Right cardiac atrium (tissue), 5 donors: ENCODE data around the gene CACNA2D1. TPM values are rescaled to one million over a fixed set of nuclear protein-coding genes. Genes with fewer than 3 reads are reported as not detected.
"Not testable (repeated sequence)": the region's sequence is repeated elsewhere in the genome, so short reads cannot be mapped to it uniquely, and the experiment has no call there.

Source experiments
- ATAC-seq, 2 donors: fragments of 200-7000 bp; cut with Tn5 transposase; one replicate each; pipeline versions ENCODE4 v1.8.0 to v1.9.1; 2020; ENCODE audit warnings: moderate library complexity in 2 of 2, mild to moderate bottlenecking in 1 of 2
- DNase-seq, 3 donors: peaks; one replicate each; pipeline ENCODE4 v3.0.0-alpha.2; 2020
- H3K27ac ChIP-seq: one replicate; pipeline ENCODE4 v1.5.1; 2013; ENCODE audit warnings: mild to moderate bottlenecking, low read length, control low read depth, moderate library complexity
- H3K27me3 ChIP-seq: one replicate; pipeline ENCODE4 v1.6.1; 2013; ENCODE audit not compliant: control insufficient read depth, insufficient read depth
- H3K4me1 ChIP-seq: one replicate; pipeline ENCODE4 v1.6.1; 2013; ENCODE audit warnings: low read length; ENCODE audit not compliant: control insufficient read depth, insufficient read depth
- H3K4me3 ChIP-seq: one replicate; pipeline ENCODE4 v1.5.1; 2013; ENCODE audit warnings: low read length, control low read depth
- H3K9me3 ChIP-seq: one replicate; pipeline ENCODE4 v1.6.1; 2013; ENCODE audit warnings: low read length; ENCODE audit not compliant: control insufficient read depth
- WGBS: extraction: QIAGEN DNeasy Blood & Tissue Kit; methylation state at CpG from one replicate; pipeline ENCODE4 v1.1.7; 2013; 5-methylcytosine and 5-hydroxymethylcytosine counted together
- intact Hi-C, 4 donors: fragments of 100-400 bp; cut with DNase I; formaldehyde crosslinking; loops; one replicate each; pipeline versions ENCODE4 v1.11.0 to v1.14.0; 2022 to 2023
- polyA plus RNA-seq: library from polyadenylated mRNA; stranded (reverse); fragments of 200-250 nt; gene quantifications from one replicate; pipeline ENCODE4 v1.2.3, GENCODE V29; 2013
- total RNA-seq, 4 donors: library from RNA; stranded (reverse); fragmentation: NEBNext Ultra II Directional; extraction: Animal tissue kit (Norgen Biotek cat#: 25700); gene quantifications; one replicate each; pipeline ENCODE4 v1.2.1, GENCODE V29; 2021
- donor health status: healthy with polysubstance abuse.
- donor health status: DM: no; HTN: yes; CAD: no.
- donor health status: DM: no; HTN: no; CAD: no.
- donor health status: DM: no; HTN: yes; CAD: no; lungs with severe emphysema.
- donor health status: DM: yes; HTN: yes; CAD: no.

The CACNA2D1 gene
- total and polyA plus RNA-seq, 5 donors = 9.7 to 55.2 (median 42.4) TPM

DNA sequence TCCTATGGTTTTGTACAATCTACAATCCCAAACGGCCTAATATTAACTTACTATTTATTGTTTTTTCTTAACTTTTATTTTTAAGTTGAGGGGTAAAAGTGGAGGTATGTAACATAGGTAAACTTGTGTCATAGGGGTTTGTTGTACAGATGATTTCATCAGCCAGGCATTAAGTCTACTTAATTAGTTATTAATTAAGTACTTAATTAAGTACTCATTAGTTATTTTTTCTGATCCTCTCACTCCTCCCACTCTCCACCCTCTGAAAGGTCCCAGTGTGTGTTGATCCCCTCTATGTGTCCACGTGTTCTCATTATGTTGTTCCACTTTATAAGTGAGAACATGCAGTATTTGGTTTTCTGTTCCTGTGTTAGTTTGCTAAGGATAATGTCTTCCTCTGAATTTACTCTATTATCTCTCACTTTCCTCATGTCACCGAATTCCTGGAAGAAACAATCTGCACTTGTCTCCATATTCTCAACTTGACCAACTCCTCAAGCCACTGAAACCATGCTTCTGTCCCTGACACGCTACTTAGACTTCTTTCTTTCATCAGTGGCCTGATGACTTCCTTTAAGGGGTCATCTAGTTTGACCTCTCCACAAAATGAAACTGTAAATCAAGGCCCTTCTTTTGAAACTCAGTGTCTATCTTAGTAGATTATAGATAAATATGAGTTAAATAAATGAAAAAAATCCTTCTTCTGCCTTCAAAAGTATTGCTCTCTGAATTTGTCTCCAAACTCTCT is 9.1 kb downstream of the CACNA2D1 start:
- 89% methylated on average over 4 of the region's 4 CpGs for WGBS
- Histone ChIP-seq H3K27ac (no peak overlapping the region), H3K9me3 (no peaks in the 10 kb centered on the region), H3K4me3 (no peak overlapping the region), H3K27me3 (no peaks in the 10 kb centered on the region), H3K4me1 (no peaks in the 10 kb centered on the region)
- intact Hi-C loops = no loop called here
- DNase-seq (no peak), ATAC-seq (no peak)

GRCh38 chr7:82433507-82433906 is 10.1 kb downstream of the CACNA2D1 start:
- DNase-seq (no peak), ATAC-seq (no peak)
- no peaks in the 10 kb centered on the region for H3K27me3 ChIP-seq
- intact Hi-C loops = no loop called here
- H3K27ac ChIP-seq = no peak overlapping the region
- 68% methylated on average over 1 of the region's 1 CpG for WGBS
- H3K9me3 ChIP-seq = no peaks in the 10 kb centered on the region
- H3K4me1 ChIP-seq = no peaks in the 10 kb centered on the region
- no peak overlapping the region for H3K4me3 ChIP-seq

- intact Hi-C loops, H3K4me3 ChIP-seq, H3K9me3 ChIP-seq, H3K4me1 ChIP-seq, DNase-seq, H3K27ac ChIP-seq, ATAC-seq, H3K27me3 ChIP-seq: not testable (repeated sequence)
- WGBS = 97% methylated on average over 9 of the region's 9 CpGs
These were observed 10.8 kb downstream of the CACNA2D1 start for GRCh38 chr7:82432743-82433142.

DNA sequence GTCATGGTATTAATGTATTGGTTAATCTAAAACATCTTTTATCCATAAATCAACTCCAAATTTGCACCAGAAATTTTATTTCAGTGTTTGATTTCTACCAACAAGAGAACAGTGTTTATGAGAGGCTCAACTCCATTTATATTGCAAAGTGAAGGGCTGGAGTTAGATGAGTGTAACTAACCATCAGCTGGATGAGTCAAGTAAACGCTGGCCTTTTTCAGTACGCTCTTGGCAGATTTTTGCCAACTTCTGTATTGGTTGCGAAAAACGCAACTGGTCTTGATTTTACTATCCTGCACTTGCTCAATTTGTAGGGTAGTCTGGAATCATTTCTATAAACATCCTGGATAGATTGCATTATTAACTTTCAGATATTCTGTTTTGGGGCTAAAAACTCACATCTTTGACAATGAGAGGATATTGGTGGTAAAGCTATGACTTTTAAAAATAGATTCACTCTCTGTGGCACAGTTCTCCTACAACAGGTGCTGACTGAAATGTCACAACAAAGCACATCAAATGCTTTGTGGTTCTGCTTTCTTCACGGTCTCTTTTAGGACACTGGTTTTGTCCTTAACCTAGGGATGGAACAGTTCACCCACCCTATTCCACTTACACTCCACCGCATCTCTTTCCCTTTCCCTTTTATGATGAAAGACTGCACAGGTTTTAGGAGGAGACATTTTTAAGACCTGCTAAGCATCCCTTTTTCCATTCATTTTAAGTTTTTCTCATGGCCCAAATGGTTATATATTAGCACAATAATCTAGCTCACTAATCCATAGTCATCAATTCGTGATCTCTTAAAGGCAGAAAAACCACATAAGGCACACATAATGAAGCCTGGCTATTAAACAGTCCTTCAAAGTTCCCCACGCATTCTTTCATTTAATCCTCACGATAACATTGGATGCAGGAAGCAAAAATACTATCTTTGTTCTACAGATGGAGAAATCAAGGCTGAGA is 12.8 kb downstream of the CACNA2D1 start:
- Histone ChIP-seq H3K9me3 (no peaks in the 10 kb centered on the region), H3K27ac (no peak overlapping the region), H3K27me3 (no peaks in the 10 kb centered on the region), H3K4me3 (no peak overlapping the region), H3K4me1 (no peaks in the 10 kb centered on the region)
- no peak for ATAC-seq
- WGBS = 80% methylated on average over 9 of the region's 9 CpGs
- no peak for DNase-seq
- intact Hi-C loops = no loop called here

DNA sequence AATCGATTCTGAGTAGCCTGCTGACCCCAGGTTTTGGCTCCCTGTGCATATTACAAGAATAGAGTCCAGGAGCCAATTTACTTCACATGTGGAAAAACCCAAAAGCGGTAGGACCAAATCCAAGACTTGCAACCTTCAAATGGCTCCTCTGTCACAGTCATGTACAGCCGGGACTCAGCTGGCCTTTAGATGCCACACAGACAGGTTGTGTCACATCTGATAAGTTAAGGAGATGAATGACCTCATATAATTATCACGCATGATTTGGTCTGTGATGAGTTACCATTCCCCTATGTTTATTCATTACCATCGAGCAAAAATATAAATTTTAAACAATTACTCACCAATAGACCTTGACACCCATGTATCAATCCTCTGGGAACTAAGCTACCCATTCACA is 14.2 kb downstream of the CACNA2D1 start:
- no peaks in the 10 kb centered on the region for H3K27me3 ChIP-seq
- no peaks in the 10 kb centered on the region for H3K4me1 ChIP-seq
- no peak for ATAC-seq
- no peak overlapping the region for H3K27ac ChIP-seq
- no peak overlapping the region for H3K4me3 ChIP-seq
- intact Hi-C loops = no loop called here
- no peaks in the 10 kb centered on the region for H3K9me3 ChIP-seq
- WGBS = 82% methylated on average over 5 of the region's 5 CpGs
- DNase-seq = no peak

DNA sequence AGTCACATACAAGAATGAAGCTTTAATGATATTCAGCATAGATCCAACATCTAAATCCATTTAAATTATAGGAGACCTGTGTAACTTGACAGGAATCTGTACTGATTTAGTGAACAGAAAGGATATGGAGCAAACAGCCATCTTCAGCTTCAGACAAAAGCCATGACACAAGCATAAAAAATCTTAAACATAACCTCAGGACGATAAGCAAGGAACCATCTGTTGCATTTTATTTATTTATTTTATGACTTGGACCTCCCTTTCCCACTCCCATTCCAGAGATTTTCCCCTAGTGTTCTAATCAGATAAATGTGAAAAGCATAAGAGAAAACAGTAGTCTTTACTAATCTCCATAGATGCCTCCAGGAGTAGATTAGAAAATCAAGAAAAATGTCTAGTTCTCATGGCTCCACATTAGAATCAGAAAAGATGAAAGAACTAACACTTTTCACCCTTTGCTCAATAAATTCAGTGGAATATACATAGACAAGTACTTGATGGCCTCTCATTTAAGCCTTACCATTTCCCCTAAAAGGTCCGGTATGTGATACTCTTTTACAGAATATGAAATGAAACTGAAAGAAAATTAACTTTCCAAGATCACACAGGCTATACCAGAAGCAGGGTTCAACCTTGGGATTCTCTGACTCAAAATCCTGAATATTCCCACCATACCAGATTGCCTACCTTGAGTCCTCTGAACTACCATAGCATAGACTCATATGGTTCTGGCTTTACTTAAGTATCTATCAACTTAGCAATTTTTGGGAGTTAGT is 15.2 kb downstream of the CACNA2D1 start:
- Histone ChIP-seq H3K9me3 (no peaks in the 10 kb centered on the region), H3K4me1 (no peaks in the 10 kb centered on the region), H3K27me3 (no peaks in the 10 kb centered on the region), H3K27ac (no peak overlapping the region), H3K4me3 (no peak overlapping the region)
- no peak for DNase-seq
- no peak for ATAC-seq
- 69% methylated on average over 2 of the region's 2 CpGs for whole genome bisulfite sequencing
- intact Hi-C loops = no loop called here

DNA sequence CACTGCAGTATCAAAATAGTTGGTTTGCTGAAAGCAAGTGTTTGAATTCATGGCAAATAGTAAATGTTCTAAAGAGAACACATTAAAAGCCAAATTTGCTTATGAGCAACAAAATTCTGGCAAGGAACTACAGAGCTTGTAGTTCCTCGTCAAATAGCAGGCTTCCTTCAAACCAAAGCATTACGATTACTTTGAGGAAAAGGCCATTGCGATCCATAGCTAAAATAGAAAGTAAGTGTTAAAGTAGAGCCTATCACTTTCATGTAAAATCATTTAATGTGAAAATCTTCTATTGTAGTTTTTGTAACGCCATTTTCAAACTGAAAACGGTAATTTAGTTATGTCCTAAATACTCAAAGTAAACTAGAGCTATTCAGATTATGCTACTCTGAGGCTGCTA is 20.1 kb downstream of the CACNA2D1 start:
- no peak for ATAC-seq
- Histone ChIP-seq H3K27ac (no peak overlapping the region), H3K4me3 (peak overlapping the region; percentile 32), H3K27me3 (no peaks in the 10 kb centered on the region), H3K4me1 (no peaks in the 10 kb centered on the region), H3K9me3 (no peaks in the 10 kb centered on the region)
- intact Hi-C loops = no loop called here
- WGBS = 50% methylated on average over 5 of the region's 5 CpGs
- DNase-seq = no peak

- DNase-seq = peak; percentile 39 to 77 (median 66)
- 60% methylated on average over 1 of the region's 1 CpG for WGBS
- intact Hi-C loops = no loop called here
These were observed 24.4 kb downstream of the CACNA2D1 start for GRCh38 chr7:82419200-82419599.

DNA sequence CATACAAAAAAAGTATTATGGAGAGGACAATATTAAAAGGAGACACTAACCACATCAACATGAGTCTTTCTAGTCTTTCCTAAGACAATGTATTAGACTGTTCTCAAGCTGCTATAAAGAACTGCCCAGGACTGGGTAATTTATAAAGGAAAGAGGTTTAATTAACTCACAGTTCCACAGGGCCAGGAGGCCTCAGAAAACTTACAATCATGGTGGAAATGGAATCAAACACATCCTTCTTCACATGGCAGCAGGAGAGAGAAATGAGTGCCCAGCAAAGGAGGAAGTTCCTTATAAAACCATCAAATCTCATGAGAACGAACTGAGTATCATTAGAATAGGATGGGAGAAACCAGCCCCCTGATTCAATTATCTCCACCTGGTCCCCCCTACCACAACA is 25.7 kb downstream of the CACNA2D1 start:
- WGBS = 89% methylated on average over 1 of the region's 1 CpG
- ATAC-seq = no peak
- intact Hi-C loops = no loop called here

More at GRCh38 chr7:82419200-82419599, 24.4 kb downstream of the CACNA2D1 start:
- H3K9me3 ChIP-seq = no peaks in the 10 kb centered on the region
- H3K27me3 ChIP-seq = no peaks in the 10 kb centered on the region
- no peaks in the 10 kb centered on the region for H3K4me1 ChIP-seq
- no peak overlapping the region for H3K27ac ChIP-seq
- peak; percentile 44 to 48 for ATAC-seq
- no peak overlapping the region for H3K4me3 ChIP-seq

GRCh38 chr7:82416402-82416801 is 27.2 kb downstream of the CACNA2D1 start:
- H3K4me3 ChIP-seq = no peak overlapping the region
- no peak for DNase-seq
- H3K27me3 ChIP-seq = no peaks in the 10 kb centered on the region
- peaks cover 1% of the 10 kb centered on the region for H3K4me1 ChIP-seq
- intact Hi-C loops = no loop called here
- 78% methylated on average over 1 of the region's 1 CpG for WGBS
- ATAC-seq = peak in 1 of 2 donors; percentile 29
- no peaks in the 10 kb centered on the region for H3K9me3 ChIP-seq
- H3K27ac ChIP-seq = no peak overlapping the region

More for the DNA sequence above, 25.7 kb downstream of the CACNA2D1 start:
- no peaks in the 10 kb centered on the region for H3K27me3 ChIP-seq
- no peaks in the 10 kb centered on the region for H3K9me3 ChIP-seq
- no peak overlapping the region for H3K27ac ChIP-seq
- H3K4me1 ChIP-seq = peaks cover 1% of the 10 kb centered on the region
- no peak for DNase-seq
- H3K4me3 ChIP-seq = no peak overlapping the region
